Measurements from ENCODE around the gene TNFAIP8L2.

GRCh38 chr1:151124763-151125403, 31.6 kb upstream of the TNFAIP8L2 start:
- no peak for TF ChIP-seq CTCF (IDR thresholded peaks at IDR 0.05)
- TF ChIP-seq RNF2 (IDR thresholded peaks at IDR 0.05; ENCODE audit: borderline replicate concordance, low read depth) = no peak
- TF ChIP-seq POLR2A (IDR thresholded peaks at IDR 0.05; ENCODE audit: low read length) = no peak
- TF ChIP-seq MAX (IDR thresholded peaks at IDR 0.05) = no peak
- TF ChIP-seq REST (IDR thresholded peaks at IDR 0.05) = no peak
- TF ChIP-seq CHD2 (IDR thresholded peaks at IDR 0.05; ENCODE audit: low read length, partially characterized antibody) = no peak
- TF ChIP-seq KDM5A (IDR thresholded peaks at IDR 0.05) = no peak
- no peak for TF ChIP-seq TP53 (CRISPR knock-in tag; IDR thresholded peaks at IDR 0.05)
- TF ChIP-seq SREBF2 (IDR thresholded peaks at IDR 0.05) = no peak
- no peak for TF ChIP-seq HMGXB4 (CRISPR knock-in tag; IDR thresholded peaks at IDR 0.05; ENCODE audit: borderline replicate concordance)
- TF ChIP-seq SMC3 (IDR thresholded peaks at IDR 0.05) = no peak
- no peak for TF ChIP-seq HDAC2 (IDR thresholded peaks at IDR 0.05)

All from A549 (cell line).